ENCODE measurements around the gene GABRG3. TPM values are rescaled to one million over a fixed set of nuclear protein-coding genes. Genes with fewer than 3 reads are reported as not detected.

GABRG3 gene
- total RNA-seq, 1 donor from 2014 or later, result not detected

DNA sequence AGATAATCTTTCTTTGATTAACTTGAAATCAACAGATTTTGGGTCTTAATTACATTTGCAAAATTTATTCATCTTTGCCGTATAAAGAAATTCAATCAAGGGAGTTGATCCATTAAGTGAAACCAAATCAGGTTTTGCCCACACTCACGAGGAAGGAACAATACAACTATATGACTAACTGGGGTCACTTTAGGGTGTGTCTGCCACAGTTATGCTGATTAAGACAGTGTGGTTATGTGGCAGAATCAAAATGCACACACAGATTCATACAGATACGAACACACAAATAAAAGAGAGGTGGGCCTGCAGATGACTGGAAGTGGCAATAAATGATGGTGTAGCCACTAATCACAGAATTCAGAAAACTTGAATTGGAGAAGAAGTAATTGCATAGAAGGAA is 543.5 kb downstream of the GABRG3 start:
- Histone ChIP-seq H3K27me3 (ENCODE audit: control insufficient read depth, insufficient read depth, low read length) (no peaks in the 10 kb centered on the region), H3K4me3 (ENCODE audit: low read depth, low read length) (no peak overlapping the region), H3K36me3 (ENCODE audit: control insufficient read depth, insufficient read depth, low read length) (no peaks in the 10 kb centered on the region)
- TF ChIP-seq, protein P1, sequence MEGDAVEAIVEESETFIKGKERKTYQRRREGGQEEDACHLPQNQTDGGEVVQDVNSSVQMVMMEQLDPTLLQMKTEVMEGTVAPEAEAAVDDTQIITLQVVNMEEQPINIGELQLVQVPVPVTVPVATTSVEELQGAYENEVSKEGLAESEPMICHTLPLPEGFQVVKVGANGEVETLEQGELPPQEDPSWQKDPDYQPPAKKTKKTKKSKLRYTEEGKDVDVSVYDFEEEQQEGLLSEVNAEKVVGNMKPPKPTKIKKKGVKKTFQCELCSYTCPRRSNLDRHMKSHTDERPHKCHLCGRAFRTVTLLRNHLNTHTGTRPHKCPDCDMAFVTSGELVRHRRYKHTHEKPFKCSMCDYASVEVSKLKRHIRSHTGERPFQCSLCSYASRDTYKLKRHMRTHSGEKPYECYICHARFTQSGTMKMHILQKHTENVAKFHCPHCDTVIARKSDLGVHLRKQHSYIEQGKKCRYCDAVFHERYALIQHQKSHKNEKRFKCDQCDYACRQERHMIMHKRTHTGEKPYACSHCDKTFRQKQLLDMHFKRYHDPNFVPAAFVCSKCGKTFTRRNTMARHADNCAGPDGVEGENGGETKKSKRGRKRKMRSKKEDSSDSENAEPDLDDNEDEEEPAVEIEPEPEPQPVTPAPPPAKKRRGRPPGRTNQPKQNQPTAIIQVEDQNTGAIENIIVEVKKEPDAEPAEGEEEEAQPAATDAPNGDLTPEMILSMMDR (IDR thresholded peaks at IDR 0.05; ENCODE audit: insufficient read depth, low read length, severe bottlenecking), result no peak
- FAIRE-seq, result no peak
- peak; percentile 76 for DNase-seq (ENCODE audit: low read depth)

DNA sequence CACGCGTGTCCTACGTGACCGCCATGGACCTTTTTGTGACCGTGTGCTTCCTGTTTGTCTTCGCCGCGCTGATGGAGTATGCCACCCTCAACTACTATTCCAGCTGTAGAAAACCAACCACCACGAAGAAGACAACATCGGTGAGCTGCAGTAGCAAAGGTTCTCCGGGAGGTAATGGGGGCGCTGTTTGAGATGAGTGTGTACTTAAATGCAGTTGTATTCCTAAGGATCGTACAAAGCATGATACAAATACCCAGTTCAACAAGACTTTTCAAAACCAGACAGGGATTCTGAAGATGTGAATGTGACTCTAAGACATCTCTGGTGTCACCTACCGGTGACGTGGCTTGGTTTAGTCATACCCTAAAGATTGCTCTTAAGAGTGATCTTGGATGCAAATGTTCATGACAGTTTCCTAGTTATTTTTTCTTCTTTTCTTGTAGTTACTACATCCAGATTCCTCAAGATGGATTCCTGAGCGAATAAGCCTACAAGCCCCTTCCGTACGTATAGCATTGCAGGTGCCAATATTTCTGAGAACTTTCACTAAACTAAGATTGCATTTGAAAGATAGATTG is 556.6 kb downstream of the GABRG3 start:
- no peak for FAIRE-seq
- TF ChIP-seq, protein P1 (IDR thresholded peaks at IDR 0.05; ENCODE audit: insufficient read depth, low read length, severe bottlenecking), result peak; percentile 8

GRCh38 chr15:27529399-27529798 is 558.4 kb downstream of the GABRG3 start:
- no peak overlapping the region for H3K4me3 ChIP-seq (ENCODE audit: low read depth, low read length)
- no peak for FAIRE-seq
- TF ChIP-seq, protein P1 (IDR thresholded peaks at IDR 0.05; ENCODE audit: insufficient read depth, low read length, severe bottlenecking), result no peak
- no peak for DNase-seq (ENCODE audit: low read depth)
- H3K27me3 ChIP-seq (ENCODE audit: control insufficient read depth, insufficient read depth, low read length), result no peaks in the 10 kb centered on the region
- no peaks in the 10 kb centered on the region for H3K36me3 ChIP-seq (ENCODE audit: control insufficient read depth, insufficient read depth, low read length)

More for the DNA sequence above, 556.6 kb downstream of the GABRG3 start:
- H3K4me3 ChIP-seq (ENCODE audit: low read depth, low read length), result no peak overlapping the region
- DNase-seq (ENCODE audit: low read depth), result no peak
- no peaks in the 10 kb centered on the region for H3K27me3 ChIP-seq (ENCODE audit: control insufficient read depth, insufficient read depth, low read length)
- H3K36me3 ChIP-seq (ENCODE audit: control insufficient read depth, insufficient read depth, low read length), result no peaks in the 10 kb centered on the region

GRCh38 chr15:27530994-27531393 is 560.0 kb downstream of the GABRG3 start:
- TF ChIP-seq, protein P1 (IDR thresholded peaks at IDR 0.05; ENCODE audit: insufficient read depth, low read length, severe bottlenecking), result no peak
- no peak for FAIRE-seq

GRCh38 chr15:27532358-27532757 is 561.4 kb downstream of the GABRG3 start:
- Histone ChIP-seq H3K4me3 (ENCODE audit: low read depth, low read length) (no peak overlapping the region), H3K27me3 (ENCODE audit: control insufficient read depth, insufficient read depth, low read length) (no peaks in the 10 kb centered on the region), H3K36me3 (ENCODE audit: control insufficient read depth, insufficient read depth, low read length) (no peaks in the 10 kb centered on the region)
- no peak for DNase-seq (ENCODE audit: low read depth)
- TF ChIP-seq, protein P1 (IDR thresholded peaks at IDR 0.05; ENCODE audit: insufficient read depth, low read length, severe bottlenecking), result no peak
- FAIRE-seq, result no peak

More at GRCh38 chr15:27530994-27531393, 560.0 kb downstream of the GABRG3 start:
- Histone ChIP-seq H3K36me3 (ENCODE audit: control insufficient read depth, insufficient read depth, low read length) (no peaks in the 10 kb centered on the region), H3K4me3 (ENCODE audit: low read depth, low read length) (no peak overlapping the region), H3K27me3 (ENCODE audit: control insufficient read depth, insufficient read depth, low read length) (no peaks in the 10 kb centered on the region)
- DNase-seq (ENCODE audit: low read depth), result no peak
